ENCODE results near the gene DCD.

The DCD gene

DNA sequence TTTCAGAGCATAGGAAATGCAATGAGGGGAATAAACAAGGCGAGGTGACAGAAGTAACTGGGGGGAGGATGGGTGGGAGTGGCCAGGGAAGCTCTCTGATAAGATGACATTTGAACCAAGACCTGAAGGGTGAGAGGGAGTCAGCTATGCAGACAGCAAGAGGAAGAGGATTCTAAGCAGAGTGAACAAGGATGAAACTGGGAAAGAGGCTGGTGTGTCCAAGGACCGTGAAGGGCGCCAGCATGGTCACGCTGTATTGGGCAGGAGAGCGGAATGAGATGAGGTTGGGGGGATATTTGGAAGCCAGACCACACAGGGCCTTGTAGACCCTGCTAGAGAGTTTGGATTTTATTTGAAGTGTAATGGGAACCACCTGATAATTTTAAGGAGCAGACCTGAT lies 49.2 kb downstream of the DCD start:
- ChIA-PET POLR2A (no interaction called here), CTCF (interaction anchor here (1.5 to 10.5 kb wide), 2 partner anchors 9 to 21 kb away, joined by 6 to 84 read pairs; no protein-coding TSS in a partner anchor)
- no peak for DNase-seq (ENCODE audit: extremely low spot score)
- TF ChIP-seq, protein P1, sequence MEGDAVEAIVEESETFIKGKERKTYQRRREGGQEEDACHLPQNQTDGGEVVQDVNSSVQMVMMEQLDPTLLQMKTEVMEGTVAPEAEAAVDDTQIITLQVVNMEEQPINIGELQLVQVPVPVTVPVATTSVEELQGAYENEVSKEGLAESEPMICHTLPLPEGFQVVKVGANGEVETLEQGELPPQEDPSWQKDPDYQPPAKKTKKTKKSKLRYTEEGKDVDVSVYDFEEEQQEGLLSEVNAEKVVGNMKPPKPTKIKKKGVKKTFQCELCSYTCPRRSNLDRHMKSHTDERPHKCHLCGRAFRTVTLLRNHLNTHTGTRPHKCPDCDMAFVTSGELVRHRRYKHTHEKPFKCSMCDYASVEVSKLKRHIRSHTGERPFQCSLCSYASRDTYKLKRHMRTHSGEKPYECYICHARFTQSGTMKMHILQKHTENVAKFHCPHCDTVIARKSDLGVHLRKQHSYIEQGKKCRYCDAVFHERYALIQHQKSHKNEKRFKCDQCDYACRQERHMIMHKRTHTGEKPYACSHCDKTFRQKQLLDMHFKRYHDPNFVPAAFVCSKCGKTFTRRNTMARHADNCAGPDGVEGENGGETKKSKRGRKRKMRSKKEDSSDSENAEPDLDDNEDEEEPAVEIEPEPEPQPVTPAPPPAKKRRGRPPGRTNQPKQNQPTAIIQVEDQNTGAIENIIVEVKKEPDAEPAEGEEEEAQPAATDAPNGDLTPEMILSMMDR (IDR thresholded peaks at IDR 0.05; ENCODE audit: control extremely low read depth, extremely low read depth, low read depth, missing control alignments), result no peak

DNA sequence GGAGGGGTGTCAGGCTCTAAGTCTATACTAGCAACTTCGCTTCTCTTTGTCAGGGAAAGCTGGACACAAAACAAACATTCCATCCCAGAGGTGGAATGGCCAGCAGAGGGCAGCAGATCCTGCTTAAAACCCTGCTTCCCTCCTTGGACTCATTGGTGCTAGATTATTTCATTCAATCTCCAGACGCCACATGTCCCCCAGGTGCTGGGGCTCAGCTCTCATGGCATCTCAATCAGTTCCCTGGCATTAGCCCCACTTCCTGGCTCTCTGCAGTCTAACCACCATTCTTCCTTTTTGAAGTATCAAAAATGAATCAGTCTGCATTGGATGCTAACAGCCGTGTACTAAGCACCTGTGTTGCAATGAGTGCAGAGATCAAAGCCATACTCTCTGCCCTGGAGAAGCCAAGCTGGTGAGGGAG lies 51.6 kb downstream of the DCD start:
- CTCF ChIA-PET, result interaction anchor here (0.7 to 10.5 kb wide), 20 partner anchors 8 to 475 kb away, joined by 3 to 84 read pairs (median 6); partner anchors contain the start of gene NCKAP1L
- peak; percentile 48 for DNase-seq (ENCODE audit: extremely low spot score)
- TF ChIP-seq, protein P1 (IDR thresholded peaks at IDR 0.05; ENCODE audit: control extremely low read depth, extremely low read depth, low read depth, missing control alignments), result peak; percentile 87
- POLR2A ChIA-PET, result no interaction called here

DNA sequence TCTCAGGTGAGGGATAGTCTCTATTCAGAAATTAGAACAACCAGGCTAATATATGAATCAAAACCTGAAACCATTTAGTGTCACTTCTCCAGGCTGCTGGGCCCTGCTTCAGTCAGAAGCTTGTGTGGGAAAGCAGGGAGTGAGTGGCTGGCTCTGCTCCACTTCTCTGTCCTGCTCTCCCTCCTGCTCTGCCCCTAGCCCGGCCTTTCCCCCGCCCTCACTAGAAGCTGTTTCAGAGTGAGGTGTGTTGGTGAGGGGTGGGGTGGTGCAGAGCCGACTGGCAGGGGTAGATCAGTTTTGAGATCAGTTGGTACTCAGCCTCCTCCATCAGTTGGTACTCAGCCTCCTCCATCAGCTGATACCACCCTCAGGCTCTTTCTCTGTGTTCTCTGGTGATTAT lies 52.7 kb downstream of the DCD start:
- DNase-seq (ENCODE audit: extremely low spot score), result no peak
- TF ChIP-seq, protein P1 (IDR thresholded peaks at IDR 0.05; ENCODE audit: control extremely low read depth, extremely low read depth, low read depth, missing control alignments), result no peak
- ChIA-PET POLR2A (no interaction called here), CTCF (interaction anchor here (0.8 to 10.5 kb wide), 15 partner anchors 8 to 476 kb away, joined by 3 to 84 read pairs (median 7); no protein-coding TSS in a partner anchor)
